GM12865 (cell line): ENCODE results near the gene DAPK1.
A peak's percentile ranks its signal among the peaks of the same experiment; 100 is the strongest.

Experiments
- DNase-seq: peaks from one replicate; pipeline ENCODE4 v3.0.0; 2010; ENCODE audit warnings: low read depth
- H3K4me3 ChIP-seq: 2 replicates; pipeline ENCODE4 v1.5.1; 2011; ENCODE audit warnings: mild to moderate bottlenecking, low read depth, low read length, control low read depth
- TF ChIP-seq, protein P1 (sequence below): IDR thresholded peaks from 2 replicates; pipeline ENCODE4 v1.5.1; 2011; ENCODE audit warnings: low read length, control low read depth, low read depth, inconsistent platforms; ENCODE audit not compliant: insufficient read depth; ENCODE audit errors: missing control alignments

The DAPK1 gene

DNA sequence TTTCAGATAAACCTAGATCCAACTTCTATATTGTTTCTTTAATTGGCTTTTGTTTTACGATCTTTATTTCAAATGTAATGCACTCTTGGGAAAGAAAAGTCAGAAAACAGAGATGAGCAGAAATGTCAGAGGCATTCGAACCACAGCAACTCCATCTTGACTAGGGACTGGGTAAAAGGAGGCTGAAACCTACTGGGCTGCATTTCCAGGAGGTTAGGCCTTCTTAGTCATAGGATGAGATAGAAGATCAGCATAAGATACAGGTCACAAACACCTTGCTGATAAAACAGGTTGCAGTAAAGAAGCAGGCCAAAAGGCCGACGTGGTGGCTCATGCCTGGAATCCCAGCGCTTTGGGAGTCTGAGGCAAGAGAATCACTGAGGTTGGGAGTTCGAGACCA is 30.5 kb upstream of the DAPK1 start:
- DNase-seq = no peak
- TF ChIP-seq, protein P1, sequence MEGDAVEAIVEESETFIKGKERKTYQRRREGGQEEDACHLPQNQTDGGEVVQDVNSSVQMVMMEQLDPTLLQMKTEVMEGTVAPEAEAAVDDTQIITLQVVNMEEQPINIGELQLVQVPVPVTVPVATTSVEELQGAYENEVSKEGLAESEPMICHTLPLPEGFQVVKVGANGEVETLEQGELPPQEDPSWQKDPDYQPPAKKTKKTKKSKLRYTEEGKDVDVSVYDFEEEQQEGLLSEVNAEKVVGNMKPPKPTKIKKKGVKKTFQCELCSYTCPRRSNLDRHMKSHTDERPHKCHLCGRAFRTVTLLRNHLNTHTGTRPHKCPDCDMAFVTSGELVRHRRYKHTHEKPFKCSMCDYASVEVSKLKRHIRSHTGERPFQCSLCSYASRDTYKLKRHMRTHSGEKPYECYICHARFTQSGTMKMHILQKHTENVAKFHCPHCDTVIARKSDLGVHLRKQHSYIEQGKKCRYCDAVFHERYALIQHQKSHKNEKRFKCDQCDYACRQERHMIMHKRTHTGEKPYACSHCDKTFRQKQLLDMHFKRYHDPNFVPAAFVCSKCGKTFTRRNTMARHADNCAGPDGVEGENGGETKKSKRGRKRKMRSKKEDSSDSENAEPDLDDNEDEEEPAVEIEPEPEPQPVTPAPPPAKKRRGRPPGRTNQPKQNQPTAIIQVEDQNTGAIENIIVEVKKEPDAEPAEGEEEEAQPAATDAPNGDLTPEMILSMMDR = no peak
- H3K4me3 ChIP-seq = no peak overlapping the region

DNA sequence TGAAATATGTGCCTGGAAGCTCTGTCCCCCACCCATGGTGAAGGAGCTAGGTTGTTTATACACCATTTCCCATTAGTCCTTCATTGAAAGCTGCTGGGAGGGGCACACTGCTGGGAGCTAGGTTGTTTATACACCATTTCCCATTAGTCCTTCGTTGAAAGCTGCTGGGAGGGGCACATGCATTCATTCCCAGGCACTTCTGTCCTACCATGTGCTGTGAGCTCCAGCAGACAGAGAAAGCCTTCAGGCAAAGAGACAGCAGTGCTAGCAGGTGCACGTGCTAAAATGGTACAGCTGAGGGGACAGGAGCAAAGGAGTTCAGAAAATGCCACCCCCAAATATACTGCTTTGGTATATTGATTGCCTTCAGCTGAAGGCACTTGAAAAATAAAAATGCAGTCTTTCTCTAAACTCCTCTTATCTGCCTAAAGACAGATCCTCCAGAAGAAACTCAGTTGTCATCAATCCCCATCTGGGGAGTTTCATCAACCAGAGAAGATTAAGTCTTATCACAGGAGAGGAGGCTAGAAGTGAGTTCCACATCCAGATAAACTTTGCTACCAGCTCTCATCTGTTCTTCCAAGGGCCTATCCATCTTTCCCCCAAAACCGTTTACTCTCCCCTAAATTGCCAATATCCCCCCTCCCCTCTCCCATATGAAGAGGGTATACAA is 27.7 kb upstream of the DAPK1 start:
- no peak for DNase-seq
- H3K4me3 ChIP-seq = no peak overlapping the region
- TF ChIP-seq, protein P1 = no peak

DNA sequence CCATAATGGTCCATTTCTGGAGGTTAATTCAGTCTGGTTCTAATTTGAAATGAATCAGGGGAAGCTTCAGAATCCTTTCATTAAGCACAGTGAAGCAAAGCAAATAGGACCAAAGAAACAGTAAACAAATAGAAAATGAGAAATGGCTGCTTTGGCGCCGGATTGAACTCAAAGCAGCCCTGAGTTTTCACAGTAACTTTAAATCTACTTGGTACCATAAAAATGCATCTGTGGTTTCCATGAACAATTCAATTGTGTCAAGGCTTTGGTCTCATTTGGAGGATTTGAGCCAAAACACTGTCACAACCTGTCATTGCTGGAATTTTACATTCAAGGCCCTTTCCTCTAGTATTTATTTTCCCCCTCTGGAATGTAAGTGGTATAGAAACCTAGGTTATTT is 25.9 kb upstream of the DAPK1 start:
- TF ChIP-seq, protein P1 = no peak
- no peak overlapping the region for H3K4me3 ChIP-seq
- DNase-seq = no peak

DNA sequence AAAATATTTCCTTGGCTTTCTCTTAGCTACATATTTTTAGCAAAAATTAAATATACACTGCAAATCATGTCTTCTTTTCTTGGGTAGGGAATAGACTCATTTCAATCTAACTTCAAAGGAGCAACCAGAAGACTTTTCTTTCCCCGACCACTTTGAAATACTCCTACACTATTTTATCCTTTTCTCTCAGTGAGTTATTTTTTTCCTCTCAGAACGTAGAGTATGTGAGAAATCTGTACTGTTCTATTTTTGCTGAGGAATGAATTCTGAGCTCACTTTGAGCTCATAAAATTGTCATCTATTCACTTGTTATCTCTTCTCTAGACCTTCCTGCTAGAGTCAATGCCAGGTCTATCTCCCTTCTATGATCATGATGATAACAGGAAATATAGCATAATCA is 22.2 kb upstream of the DAPK1 start:
- no peak overlapping the region for H3K4me3 ChIP-seq
- no peak for DNase-seq
- TF ChIP-seq, protein P1 = no peak

DNA sequence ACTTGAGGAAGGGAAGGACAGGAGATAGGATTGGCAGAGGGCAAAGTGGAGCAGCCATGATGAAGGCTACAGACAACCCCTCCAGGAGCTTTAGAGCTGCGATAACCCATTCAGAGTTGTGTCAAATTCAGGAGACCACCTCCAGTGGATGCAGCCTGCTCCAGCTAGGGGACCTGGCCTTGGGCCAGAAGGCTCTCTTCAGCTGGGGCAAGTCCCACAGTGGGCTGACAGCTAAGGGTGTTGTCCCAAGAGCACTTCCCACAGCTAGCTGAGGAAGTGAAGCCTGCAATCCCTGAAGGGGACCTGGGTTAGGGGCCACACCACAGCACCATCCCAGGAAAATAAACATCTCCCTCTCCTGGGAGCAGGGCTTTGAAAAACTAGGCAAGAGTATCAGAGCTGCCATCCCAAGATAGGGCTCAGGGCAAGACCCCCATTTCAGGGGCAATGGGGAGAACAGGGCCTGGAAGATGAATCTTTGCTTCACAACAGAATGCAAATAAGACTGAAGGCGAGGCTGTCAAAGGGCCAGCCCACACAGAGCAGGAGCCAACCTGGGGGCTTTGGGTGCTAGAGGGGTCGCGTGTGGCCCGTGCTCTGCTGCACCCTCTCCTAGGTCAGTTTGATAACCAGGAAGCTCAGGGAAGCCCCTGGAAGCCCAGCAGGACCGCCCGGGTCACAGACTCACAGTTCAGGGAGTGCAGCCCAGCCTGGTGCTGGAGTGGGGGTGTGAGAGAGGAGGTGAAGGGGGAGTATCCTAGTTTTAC is 19.3 kb upstream of the DAPK1 start:
- H3K4me3 ChIP-seq = no peak overlapping the region
- TF ChIP-seq, protein P1 = no peak
- DNase-seq = no peak

DNA sequence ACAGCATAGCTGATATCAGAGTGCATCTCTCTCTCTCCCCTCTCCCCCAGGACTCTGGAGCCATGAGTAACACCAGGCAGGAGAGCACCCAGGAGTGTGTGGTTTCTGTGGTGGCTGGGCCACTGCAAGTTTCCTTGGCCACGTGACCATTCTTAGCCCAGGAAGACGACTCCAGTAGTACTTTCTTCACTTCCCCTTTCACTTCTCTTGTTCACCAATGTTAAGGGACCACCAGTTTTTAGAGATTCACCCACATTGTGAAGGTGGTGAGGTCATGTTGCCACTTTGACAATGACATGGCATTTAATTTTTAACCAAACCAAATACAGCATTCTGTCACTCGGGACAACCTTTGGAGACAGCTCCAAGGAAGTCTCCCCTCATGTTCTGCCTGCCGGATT is 17.9 kb upstream of the DAPK1 start:
- no peak overlapping the region for H3K4me3 ChIP-seq
- peak; percentile 80 for DNase-seq
- TF ChIP-seq, protein P1 = no peak
